Endothelial cell of umbilical vein (primary cell): ENCODE results near the gene GDE1. TPM values are rescaled to one million over a fixed set of nuclear protein-coding genes. Genes with fewer than 3 reads are reported as not detected.

Experiments
- BruUV-seq: library from RNA; stranded (reverse); fragments of 400-500 nt; replicated peaks from 2 replicates; lab custom pipeline; 2021; lab: Mats Ljungman, UMichigan
- CTCF ChIA-PET: fragments of 300-600, 350-600 bp; sonication (Branson Sonifier 250); formaldehyde crosslinking; loops from one replicate; lab custom pipeline; 2021; ENCODE audit warnings: antibody characterized with exemption, inconsistent platforms; lab: Charles Lee
- POLR2A ChIA-PET: fragments of 300-600, 350-600 bp; sonication (Branson Sonifier 250); formaldehyde crosslinking; loops from one replicate; lab custom pipeline; 2021; ENCODE audit warnings: antibody characterized with exemption, inconsistent platforms; lab: Charles Lee
- DNase-seq: peaks from one replicate; pipeline ENCODE4 v3.0.0-alpha.2; 2011; ENCODE audit warnings: low read depth, low spot score
- FAIRE-seq: peaks from 2 replicates; lab custom pipeline; 2011; peaks lifted over from hg19 to GRCh38; lab: Jason Lieb, UNC
- H2AFZ ChIP-seq: 2 replicates; pipeline ENCODE4 v1.6.0; 2012; ENCODE audit warnings: low read depth, low read length, control low read depth, inconsistent platforms
- H3K27ac ChIP-seq: 2 replicates; pipeline ENCODE4 v1.5.1; 2011; ENCODE audit warnings: low read depth, mild to moderate bottlenecking, control low read depth, low read length, moderate library complexity; ENCODE audit not compliant: insufficient read depth
- H3K27me3 ChIP-seq, 2 experiments: 2 replicates each; pipeline versions ENCODE4 v1.6.0 to v1.6.1; 2011; ENCODE audit warnings: low read length in 2 of 2, mixed read lengths in 1 of 2; ENCODE audit not compliant: control insufficient read depth in 2 of 2, insufficient read depth in 2 of 2
- H3K36me3 ChIP-seq, 2 experiments: 2 replicates in 1 of 2; 3 replicates in 1 of 2; pipeline ENCODE4 v1.5.1; 2011; ENCODE audit warnings: low read length in 2 of 2, mild to moderate bottlenecking in 1 of 2, moderate library complexity in 1 of 2; ENCODE audit not compliant: control insufficient read depth in 2 of 2, insufficient read depth in 2 of 2; ENCODE audit errors: extremely low read depth in 1 of 2
- H3K4me1 ChIP-seq: 3 replicates; pipeline ENCODE4 v1.5.1; 2011; ENCODE audit warnings: mild to moderate bottlenecking, low read length; ENCODE audit not compliant: control insufficient read depth, insufficient read depth; ENCODE audit errors: extremely low read depth
- H3K4me2 ChIP-seq: 2 replicates; pipeline ENCODE4 v1.6.1; 2011; ENCODE audit warnings: low read length, control low read depth, mixed read lengths; ENCODE audit not compliant: insufficient read depth
- H3K4me3 ChIP-seq, 3 experiments: fragments of 200-600 bp in 1 of 3; sonication (generic), shearing (Covaris generic) in 1 of 3; replicated peaks in 1 of 3; 2 replicates each; pipeline ENCODE4 v1.5.1; 2011 to 2016; ENCODE audit warnings: control low read depth in 3 of 3, low read length in 3 of 3, mild to moderate bottlenecking in 2 of 3, inconsistent platforms in 1 of 3, low read depth in 1 of 3, moderate library complexity in 1 of 3; ENCODE audit not compliant: insufficient read depth in 1 of 3
- H3K79me2 ChIP-seq: 2 replicates; pipeline ENCODE4 v1.6.0; 2012; ENCODE audit warnings: low read length, inconsistent platforms; ENCODE audit not compliant: control insufficient read depth, insufficient read depth
- H3K9ac ChIP-seq: replicated peaks from 2 replicates; pipeline ENCODE3; 2011; ENCODE audit warnings: low read length, control low read depth; ENCODE audit not compliant: insufficient read depth; ENCODE audit errors: extremely low read depth
- H3K9me1 ChIP-seq: replicated peaks from 3 replicates; pipeline ENCODE4 v1.6.0; 2011; ENCODE audit warnings: mild to moderate bottlenecking, low read length; ENCODE audit not compliant: control insufficient read depth, insufficient read depth; ENCODE audit errors: extremely low read depth
- H3K9me3 ChIP-seq: replicated peaks from 2 replicates; pipeline ENCODE4 v1.5.1; 2012; ENCODE audit warnings: low read length, inconsistent platforms; ENCODE audit not compliant: control insufficient read depth, insufficient read depth
- H4K20me1 ChIP-seq: replicated peaks from 2 replicates; pipeline ENCODE3; 2011; ENCODE audit warnings: mild to moderate bottlenecking, low read length; ENCODE audit not compliant: control insufficient read depth, insufficient read depth; ENCODE audit errors: extremely low read depth
- EZH2 ChIP-seq: IDR thresholded peaks from 2 replicates; pipeline ENCODE4 v1.6.1; 2012; ENCODE audit warnings: borderline replicate concordance, low read depth, mild to moderate bottlenecking, moderate library complexity, low read length, inconsistent platforms; ENCODE audit not compliant: severe bottlenecking
- FOS ChIP-seq: IDR thresholded peaks from 2 replicates; pipeline ENCODE4 v1.6.1; 2011; ENCODE audit warnings: mild to moderate bottlenecking, low read length, moderate library complexity, borderline replicate concordance; ENCODE audit not compliant: insufficient read depth
- GATA2 ChIP-seq: IDR thresholded peaks from 2 replicates; pipeline ENCODE4 v1.7.0; 2011; ENCODE audit warnings: low read depth, mild to moderate bottlenecking, moderate library complexity, mixed read lengths, low read length; ENCODE audit not compliant: insufficient read length, insufficient read depth
- JUN ChIP-seq: IDR thresholded peaks from 2 replicates; pipeline ENCODE4 v1.6.1; 2011; ENCODE audit warnings: borderline replicate concordance, low read depth; ENCODE audit not compliant: insufficient read length, insufficient read depth
- MYC ChIP-seq: IDR thresholded peaks from one replicate; pipeline ENCODE4 v1.6.1; 2011; ENCODE audit warnings: mild to moderate bottlenecking, low read depth, low read length
- POLR2A ChIP-seq: IDR thresholded peaks from 2 replicates; pipeline ENCODE4 v1.6.1; 2012; ENCODE audit warnings: low read depth, mild to moderate bottlenecking, control low read depth, low read length
- POLR2AphosphoS5 ChIP-seq: IDR thresholded peaks from 2 replicates; pipeline ENCODE4 v1.6.1; 2012; ENCODE audit warnings: low read depth, mild to moderate bottlenecking, control low read depth, low read length, moderate library complexity; ENCODE audit not compliant: insufficient read depth
- dilution Hi-C: fragments of 300-500 bp; cut with MboI; formaldehyde crosslinking; loops from one replicate; pipeline ENCODE4 v1.15.0; 2019; ENCODE audit warnings: low sequenced_read_pairs; ENCODE audit not compliant: extremely low pct_ligation_motif_present
- intact Hi-C: fragments of 100-400 bp; cut with micrococcal nuclease; formaldehyde crosslinking; loops from one replicate; pipeline ENCODE4 v1.10.0; 2022
- polyA plus RNA-seq, 4 experiments: library from polyadenylated mRNA; depleted of rRNA in 3 of 4; stranded (reverse) in 3 of 4; unstranded in 1 of 4; fragments of >200 nt; gene quantifications; 2 replicates each; pipeline versions ENCODE4 v1.2.1 to v1.2.3, GENCODE V29; 2011 to 2012; ENCODE audit warnings: missing spikeins in 1 of 4
- total RNA-seq: library from RNA; stranded (reverse); gene quantifications from 2 replicates; pipeline ENCODE4 v1.2.3, GENCODE V29; 2021
- TF ChIP-seq, protein P1 (sequence below), 2 donors: IDR thresholded peaks; 1 replicate in 1 of 2; 2 replicates in 1 of 2; pipeline ENCODE4 v1.5.1; 2011; ENCODE audit warnings: low read length in 2 of 2, mild to moderate bottlenecking in 2 of 2, moderate library complexity in 2 of 2, control low read depth in 1 of 2, inconsistent platforms in 1 of 2, low read depth in 1 of 2; ENCODE audit not compliant: insufficient read depth in 1 of 2; ENCODE audit errors: extremely low read depth in 1 of 2
- TF ChIP-seq, protein P2 (sequence below): IDR thresholded peaks from 2 replicates; pipeline ENCODE4 v1.6.1; 2011; ENCODE audit not compliant: insufficient read depth, insufficient read length

GDE1 gene
- total and polyA plus RNA-seq, 2 donors (not counting 3 experiments of a cell fraction or from before 2014, with no cell fraction given): 34.9 to 50.5 TPM

DNA sequence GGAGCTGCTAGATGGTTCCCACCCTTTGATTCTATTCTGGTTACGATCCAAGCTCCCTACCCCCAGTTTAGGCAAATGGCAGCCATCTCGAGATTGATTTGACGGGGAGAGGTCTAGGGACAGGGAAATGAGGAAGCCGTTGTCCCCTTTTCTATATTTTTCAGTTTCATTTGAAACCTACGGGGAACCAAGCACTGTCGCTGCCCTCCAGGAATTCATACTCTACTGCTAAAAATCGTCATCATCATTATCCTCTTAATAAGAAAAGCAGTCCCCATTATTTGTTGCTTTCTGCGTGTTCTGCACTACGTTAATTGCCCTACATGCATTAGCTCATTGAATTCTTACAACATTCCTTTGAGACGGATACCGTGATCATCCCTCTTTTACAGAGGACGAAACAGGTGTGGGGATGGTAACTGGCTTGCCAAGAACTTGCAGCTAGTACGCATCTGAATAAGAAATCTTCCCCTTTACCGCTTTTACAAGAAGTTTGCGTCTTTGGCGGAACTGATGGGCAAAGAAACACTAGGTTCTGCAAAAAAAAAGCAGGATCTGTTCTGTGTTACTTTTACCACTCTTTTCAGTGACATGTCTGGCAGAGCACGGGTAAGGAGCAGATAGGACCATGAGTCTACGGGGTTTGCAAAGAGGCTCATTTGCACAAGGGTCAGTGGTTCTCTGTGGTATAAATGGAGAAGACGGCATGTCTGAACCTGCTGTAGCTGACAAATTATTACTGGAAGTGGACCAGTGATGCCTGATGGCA, 2.9 kb upstream of the GDE1 start:
- peak overlapping the region; percentile 98 for H3K4me2 ChIP-seq
- H3K9me3 ChIP-seq: no peaks in the 10 kb centered on the region
- dilution Hi-C loops: no loop called here
- BruUV-seq: TSS peak; percentile 41
- peak overlapping the region; percentile 60 to 95 (median 61) for H3K4me3 ChIP-seq
- H3K27ac ChIP-seq: peak overlapping the region; percentile 44
- H3K27me3 ChIP-seq: no peaks in the 10 kb centered on the region
- peak overlapping the region; percentile 84 for H3K9ac ChIP-seq
- no peak for FAIRE-seq
- TF ChIP-seq GATA2 (no peak), EZH2 (no peak), FOS (no peak)
- peaks cover 0 to 2% of the 10 kb centered on the region in 2 experiments for H3K36me3 ChIP-seq
- no peaks in the 10 kb centered on the region for H4K20me1 ChIP-seq
- H3K9me1 ChIP-seq: no peaks in the 10 kb centered on the region
- CTCF ChIA-PET: interaction anchor here (0.9 to 3.0 kb wide), 7 partner anchors 16 to 59 kb away, joined by 3 to 28 read pairs (median 4); partner anchors contain the start of gene VPS35L
- POLR2A ChIA-PET: interaction anchor here (1.2 kb wide), 1 partner anchor 30 kb away, joined by 3 read pairs; no protein-coding TSS in a partner anchor
- DNase-seq: peak; percentile 50
- H3K4me1 ChIP-seq: peaks cover 21% of the 10 kb centered on the region
- intact Hi-C loops: loop anchor here (5.0 to 10.0 kb wide), 6 partner anchors 357 to 720 kb away; partner anchors contain the start of genes ARL6IP1, COQ7, SYT17 and TMC7
- H2AFZ ChIP-seq: peak overlapping the region; percentile 80
- peaks cover 27% of the 10 kb centered on the region for H3K79me2 ChIP-seq

DNA sequence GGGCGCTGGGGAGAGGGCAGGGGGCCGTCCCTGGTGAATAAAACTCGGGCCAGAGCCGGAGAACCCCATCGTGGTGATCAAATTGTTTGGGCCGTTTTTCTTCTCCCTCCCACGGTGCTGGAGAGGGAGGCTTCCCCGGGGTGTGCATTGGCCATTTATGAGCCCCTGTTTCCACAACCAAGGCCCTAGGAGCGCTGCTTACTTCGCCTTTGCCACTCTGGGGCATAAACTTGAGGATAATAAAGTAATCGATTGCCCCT, 2.4 kb upstream of the GDE1 start:
- H3K27me3 ChIP-seq: no peaks in the 10 kb centered on the region
- peak overlapping the region; percentile 80 for H2AFZ ChIP-seq
- FAIRE-seq (no peak), DNase-seq (no peak)
- H3K36me3 ChIP-seq: no peaks in the 10 kb centered on the region
- H3K9ac ChIP-seq: peak overlapping the region; percentile 84
- dilution Hi-C loops: no loop called here
- no peaks in the 10 kb centered on the region for H3K9me3 ChIP-seq
- TF ChIP-seq FOS (no peak), POLR2AphosphoS5 (no peak), MYC (no peak), JUN (no peak), EZH2 (no peak), GATA2 (no peak), POLR2A (no peak)
- TF ChIP-seq, protein P1, sequence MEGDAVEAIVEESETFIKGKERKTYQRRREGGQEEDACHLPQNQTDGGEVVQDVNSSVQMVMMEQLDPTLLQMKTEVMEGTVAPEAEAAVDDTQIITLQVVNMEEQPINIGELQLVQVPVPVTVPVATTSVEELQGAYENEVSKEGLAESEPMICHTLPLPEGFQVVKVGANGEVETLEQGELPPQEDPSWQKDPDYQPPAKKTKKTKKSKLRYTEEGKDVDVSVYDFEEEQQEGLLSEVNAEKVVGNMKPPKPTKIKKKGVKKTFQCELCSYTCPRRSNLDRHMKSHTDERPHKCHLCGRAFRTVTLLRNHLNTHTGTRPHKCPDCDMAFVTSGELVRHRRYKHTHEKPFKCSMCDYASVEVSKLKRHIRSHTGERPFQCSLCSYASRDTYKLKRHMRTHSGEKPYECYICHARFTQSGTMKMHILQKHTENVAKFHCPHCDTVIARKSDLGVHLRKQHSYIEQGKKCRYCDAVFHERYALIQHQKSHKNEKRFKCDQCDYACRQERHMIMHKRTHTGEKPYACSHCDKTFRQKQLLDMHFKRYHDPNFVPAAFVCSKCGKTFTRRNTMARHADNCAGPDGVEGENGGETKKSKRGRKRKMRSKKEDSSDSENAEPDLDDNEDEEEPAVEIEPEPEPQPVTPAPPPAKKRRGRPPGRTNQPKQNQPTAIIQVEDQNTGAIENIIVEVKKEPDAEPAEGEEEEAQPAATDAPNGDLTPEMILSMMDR (IDR thresholded peaks at IDR 0.05; ENCODE audit: extremely low read depth in 1 of 2, insufficient read depth in 1 of 2, low read depth in 1 of 2, low read length in 2 of 2): no peak
- TF ChIP-seq, protein P2, sequence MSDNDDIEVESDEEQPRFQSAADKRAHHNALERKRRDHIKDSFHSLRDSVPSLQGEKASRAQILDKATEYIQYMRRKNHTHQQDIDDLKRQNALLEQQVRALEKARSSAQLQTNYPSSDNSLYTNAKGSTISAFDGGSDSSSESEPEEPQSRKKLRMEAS: no peak
- peak overlapping the region; percentile 44 for H3K27ac ChIP-seq
- ChIA-PET CTCF (interaction anchor here (0.9 to 3.0 kb wide), 7 partner anchors 16 to 59 kb away, joined by 3 to 28 read pairs (median 4); partner anchors contain the start of gene VPS35L), POLR2A (interaction anchor here (1.2 kb wide), 1 partner anchor 31 kb away, joined by 3 read pairs; no protein-coding TSS in a partner anchor)
- H3K4me2 ChIP-seq: peak overlapping the region; percentile 98
- peak overlapping the region; percentile 60 to 95 (median 61) for H3K4me3 ChIP-seq
- intact Hi-C loops: loop anchor here (5.0 to 10.0 kb wide), 6 partner anchors 357 to 719 kb away; partner anchors contain the start of genes ARL6IP1, COQ7, SYT17 and TMC7
- H4K20me1 ChIP-seq: no peaks in the 10 kb centered on the region
- no peaks in the 10 kb centered on the region for H3K9me1 ChIP-seq
- H3K79me2 ChIP-seq: peaks cover 31% of the 10 kb centered on the region
- peaks cover 21% of the 10 kb centered on the region for H3K4me1 ChIP-seq
- no TSS peak for BruUV-seq
